ENCODE results near the gene GNB1. TPM values are rescaled to one million over a fixed set of nuclear protein-coding genes. Genes with fewer than 3 reads are reported as not detected.

The GNB1 gene
- total RNA-seq, 4 donors from 2014 or later = 54.3 to 102 (median 74.7) TPM

- WGBS, 2 donors = 97 to 100% methylated on average over 3 of the region's 3 CpGs
These were observed 119.8 kb downstream of the GNB1 start for GRCh38 chr1:1771096-1771495.

GRCh38 chr1:1770102-1770501 lies 120.8 kb downstream of the GNB1 start:
- Histone ChIP-seq H3K4me3 (no peak overlapping the region), H3K9me3 (peaks cover 0 to 8% (median 0%) of the 10 kb centered on the region in 3 donors), H3K27me3 (no peaks in the 10 kb centered on the region), H3K27ac (no peak overlapping the region), H3K4me1 (peaks cover 0 to 9% (median 0%) of the 10 kb centered on the region in 3 donors), H3K36me3 (peaks cover 0 to 60% (median 13%) of the 10 kb centered on the region in 3 donors)
- intact Hi-C loops (cut with DNase I) = no loop called here
- TF ChIP-seq CTCF (IDR thresholded peaks at IDR 0.05) (no peak), POLR2A (IDR thresholded peaks at IDR 0.05) (no peak)
- DNase-seq = no peak
- 100% methylated on average over 3 of the region's 3 CpGs for WGBS, 2 donors

More at GRCh38 chr1:1771096-1771495, 119.8 kb downstream of the GNB1 start:
- TF ChIP-seq CTCF (IDR thresholded peaks at IDR 0.05) (no peak), POLR2A (IDR thresholded peaks at IDR 0.05) (no peak)
- H3K27ac ChIP-seq = no peak overlapping the region
- H3K4me3 ChIP-seq = no peak overlapping the region
- no peaks in the 10 kb centered on the region for H3K27me3 ChIP-seq
- H3K9me3 ChIP-seq = peaks cover 0 to 8% (median 0%) of the 10 kb centered on the region in 3 donors
- intact Hi-C loops (cut with DNase I) = no loop called here
- peaks cover 5 to 19% (median 9%) of the 10 kb centered on the region in 3 donors for H3K4me1 ChIP-seq
- DNase-seq = no peak
- peaks cover 0 to 58% (median 13%) of the 10 kb centered on the region in 3 donors for H3K36me3 ChIP-seq

- Histone ChIP-seq H3K36me3 (peaks cover 0 to 76% (median 21%) of the 10 kb centered on the region in 3 donors), H3K27ac (no peak overlapping the region), H3K4me1 (peaks cover 0 to 4% (median 0%) of the 10 kb centered on the region in 3 donors), H3K27me3 (no peaks in the 10 kb centered on the region), H3K9me3 (peaks cover 0 to 8% (median 0%) of the 10 kb centered on the region in 3 donors), H3K4me3 (no peak overlapping the region)
- TF ChIP-seq POLR2A (IDR thresholded peaks at IDR 0.05) (no peak), CTCF (IDR thresholded peaks at IDR 0.05) (no peak)
- DNase-seq = no peak
- intact Hi-C loops (cut with DNase I) = no loop called here
- WGBS, 2 donors = 89 to 95% methylated on average over 7 of the region's 7 CpGs
These were observed 122.5 kb downstream of the GNB1 start for GRCh38 chr1:1768249-1768992.

- TF ChIP-seq CTCF (IDR thresholded peaks at IDR 0.05) = no peak
- no peak for TF ChIP-seq POLR2A (IDR thresholded peaks at IDR 0.05)
- 84 to 85% methylated on average over 21 to 22 of the region's 23 CpGs for WGBS, 2 donors
- Histone ChIP-seq H3K36me3 (peaks cover 17 to 82% (median 29%) of the 10 kb centered on the region in 3 donors), H3K4me3 (no peak overlapping the region), H3K27ac (no peak overlapping the region), H3K27me3 (no peaks in the 10 kb centered on the region), H3K4me1 (peaks cover 0 to 7% (median 4%) of the 10 kb centered on the region in 3 donors), H3K9me3 (no peaks in the 10 kb centered on the region)
- intact Hi-C loops (cut with DNase I) = no loop called here
- no peak for DNase-seq
These were observed 125.9 kb downstream of the GNB1 start for GRCh38 chr1:1764876-1765470.
